ENCODE measurements around the gene TOX2.

GRCh38 chr20:43903953-43904826 is 10.5 kb upstream of the TOX2 start:
- no peak for TF ChIP-seq CTCF (IDR thresholded peaks at IDR 0.05)
- no peak for TF ChIP-seq ZFX (IDR thresholded peaks at IDR 0.05; ENCODE audit: borderline replicate concordance)

Measured in 22Rv1 (cell line).